ENCODE measurements around the gene LRP3.

LRP3 gene

DNA sequence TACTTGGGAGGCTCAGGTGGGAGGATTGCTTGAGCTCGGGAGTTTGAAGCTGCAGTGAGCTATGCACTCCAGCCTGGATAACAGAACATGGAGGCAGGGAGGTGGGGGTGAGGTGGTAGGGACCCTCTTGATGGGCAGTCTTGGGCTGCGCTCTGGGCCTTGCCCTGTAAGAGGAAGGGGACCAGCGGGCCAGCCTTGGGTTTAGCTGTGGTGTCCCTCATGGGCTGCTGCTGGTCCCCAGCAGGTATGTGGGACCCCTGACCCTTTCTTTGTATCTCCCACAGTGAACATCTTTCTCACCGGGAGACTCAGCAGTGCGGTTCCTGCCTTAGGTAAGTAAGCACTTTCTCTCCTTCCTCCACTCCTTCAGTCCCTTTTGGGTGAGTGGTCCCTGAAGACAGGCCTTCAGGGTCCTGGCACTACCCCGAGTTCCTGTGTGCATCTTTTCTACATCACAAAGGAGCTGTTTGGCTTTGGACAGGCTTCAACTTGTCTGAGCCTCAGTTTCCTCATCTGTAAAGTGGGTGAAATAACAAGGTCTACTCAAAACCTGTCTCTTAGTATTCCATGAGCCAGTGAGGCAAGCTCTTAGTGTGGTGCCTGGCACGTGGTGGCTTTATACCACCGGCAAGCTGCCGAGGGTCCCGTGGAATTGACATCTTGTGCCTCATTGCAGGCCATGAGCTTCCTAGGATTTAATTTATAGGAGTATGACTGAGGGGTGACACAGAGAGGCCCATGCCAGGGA lies 2.5 kb downstream of the LRP3 start:
- Histone ChIP-seq H3K9me3 (ENCODE audit: low read length) (no peaks in the 10 kb centered on the region), H3K36me3 (ENCODE audit: insufficient read depth, low read length) (no peaks in the 10 kb centered on the region), H3K9ac (ENCODE audit: low read length) (no peak overlapping the region), H3K27me3 (ENCODE audit: control insufficient read depth in 1 of 2, insufficient read depth in 2 of 2, low read length in 2 of 2) (no peaks in the 10 kb centered on the region), H3K27ac (ENCODE audit: low read depth, low read length) (no peak overlapping the region), H3K4me1 (ENCODE audit: insufficient read depth, low read length) (peaks cover 15% of the 10 kb centered on the region), H3K4me3 (ENCODE audit: low read depth in 1 of 2, low read length in 2 of 2) (no peak overlapping the region)

DNA sequence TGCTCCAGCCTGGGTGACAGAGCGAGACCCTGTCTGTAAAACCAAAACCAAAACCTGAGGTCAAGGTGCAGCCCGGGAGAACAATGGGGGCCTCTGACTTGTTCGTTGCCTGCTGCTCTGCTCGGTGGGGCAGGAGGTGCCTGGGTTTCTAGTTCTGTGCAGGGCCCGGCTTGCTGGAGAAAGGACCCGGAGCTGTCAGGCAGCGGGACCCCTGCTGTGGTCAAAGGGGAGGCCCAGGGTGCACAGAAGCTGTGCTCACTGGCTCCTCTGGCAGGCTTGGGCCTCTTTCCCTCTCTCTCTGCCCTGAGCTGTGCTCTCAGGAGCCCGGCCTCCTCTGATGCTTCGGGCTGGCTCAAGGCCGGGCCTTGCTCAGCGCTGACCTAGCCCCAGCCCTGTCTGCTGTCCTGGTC lies 3.5 kb downstream of the LRP3 start:
- H3K36me3 ChIP-seq (ENCODE audit: insufficient read depth, low read length): peaks cover 3% of the 10 kb centered on the region
- H3K9ac ChIP-seq (ENCODE audit: low read length): no peak overlapping the region
- no peaks in the 10 kb centered on the region for H3K27me3 ChIP-seq (ENCODE audit: control insufficient read depth in 1 of 2, insufficient read depth in 2 of 2, low read length in 2 of 2)
- H3K9me3 ChIP-seq (ENCODE audit: low read length): no peaks in the 10 kb centered on the region
- H3K4me1 ChIP-seq (ENCODE audit: insufficient read depth, low read length): peaks cover 15% of the 10 kb centered on the region
- no peak overlapping the region for H3K27ac ChIP-seq (ENCODE audit: low read depth, low read length)
- H3K4me3 ChIP-seq (ENCODE audit: low read depth in 1 of 2, low read length in 2 of 2): no peak overlapping the region

- Histone ChIP-seq H3K36me3 (ENCODE audit: insufficient read depth, low read length) (peaks cover 8% of the 10 kb centered on the region), H3K9ac (ENCODE audit: low read length) (no peak overlapping the region)
Observed at GRCh38 chr19:33198169-33198568, 4.0 kb downstream of the LRP3 start.

GRCh38 chr19:33199441-33200265 lies 5.5 kb downstream of the LRP3 start:
- Histone ChIP-seq H3K27me3 (ENCODE audit: control insufficient read depth in 1 of 2, insufficient read depth in 2 of 2, low read length in 2 of 2) (no peaks in the 10 kb centered on the region), H3K9ac (ENCODE audit: low read length) (no peak overlapping the region), H3K36me3 (ENCODE audit: insufficient read depth, low read length) (peaks cover 9% of the 10 kb centered on the region), H3K9me3 (ENCODE audit: low read length) (no peaks in the 10 kb centered on the region), H3K4me3 (ENCODE audit: low read depth in 1 of 2, low read length in 2 of 2) (no peak overlapping the region), H3K4me1 (ENCODE audit: insufficient read depth, low read length) (peaks cover 11% of the 10 kb centered on the region), H3K27ac (ENCODE audit: low read depth, low read length) (no peak overlapping the region)

More at GRCh38 chr19:33198169-33198568, 4.0 kb downstream of the LRP3 start:
- H3K27me3 ChIP-seq (ENCODE audit: control insufficient read depth in 1 of 2, insufficient read depth in 2 of 2, low read length in 2 of 2): no peaks in the 10 kb centered on the region
- no peaks in the 10 kb centered on the region for H3K9me3 ChIP-seq (ENCODE audit: low read length)
- H3K4me3 ChIP-seq (ENCODE audit: low read depth in 1 of 2, low read length in 2 of 2): no peak overlapping the region
- peaks cover 15% of the 10 kb centered on the region for H3K4me1 ChIP-seq (ENCODE audit: insufficient read depth, low read length)
- H3K27ac ChIP-seq (ENCODE audit: low read depth, low read length): no peak overlapping the region

- peaks cover 9% of the 10 kb centered on the region for H3K36me3 ChIP-seq (ENCODE audit: insufficient read depth, low read length)
Observed at GRCh38 chr19:33201473-33201872, 7.3 kb downstream of the LRP3 start.

GRCh38 chr19:33201886-33202545 lies 7.9 kb downstream of the LRP3 start:
- H3K9me3 ChIP-seq (ENCODE audit: low read length): no peaks in the 10 kb centered on the region
- H3K9ac ChIP-seq (ENCODE audit: low read length): no peak overlapping the region
- no peak overlapping the region for H3K27ac ChIP-seq (ENCODE audit: low read depth, low read length)
- H3K4me1 ChIP-seq (ENCODE audit: insufficient read depth, low read length): no peaks in the 10 kb centered on the region
- peaks cover 9% of the 10 kb centered on the region for H3K36me3 ChIP-seq (ENCODE audit: insufficient read depth, low read length)
- no peak overlapping the region for H3K4me3 ChIP-seq (ENCODE audit: low read depth in 1 of 2, low read length in 2 of 2)
- H3K27me3 ChIP-seq (ENCODE audit: control insufficient read depth in 1 of 2, insufficient read depth in 2 of 2, low read length in 2 of 2): no peaks in the 10 kb centered on the region

More at GRCh38 chr19:33201473-33201872, 7.3 kb downstream of the LRP3 start:
- H3K27ac ChIP-seq (ENCODE audit: low read depth, low read length): no peak overlapping the region
- H3K9me3 ChIP-seq (ENCODE audit: low read length): no peaks in the 10 kb centered on the region
- no peaks in the 10 kb centered on the region for H3K4me1 ChIP-seq (ENCODE audit: insufficient read depth, low read length)
- H3K9ac ChIP-seq (ENCODE audit: low read length): no peak overlapping the region
- no peaks in the 10 kb centered on the region for H3K27me3 ChIP-seq (ENCODE audit: control insufficient read depth in 1 of 2, insufficient read depth in 2 of 2, low read length in 2 of 2)
- H3K4me3 ChIP-seq (ENCODE audit: low read depth in 1 of 2, low read length in 2 of 2): no peak overlapping the region

GRCh38 chr19:33202546-33203507 lies 8.7 kb downstream of the LRP3 start:
- Histone ChIP-seq H3K27me3 (ENCODE audit: control insufficient read depth in 1 of 2, insufficient read depth in 2 of 2, low read length in 2 of 2) (no peaks in the 10 kb centered on the region), H3K36me3 (ENCODE audit: insufficient read depth, low read length) (peaks cover 9% of the 10 kb centered on the region), H3K4me3 (ENCODE audit: low read depth in 1 of 2, low read length in 2 of 2) (no peak overlapping the region), H3K27ac (ENCODE audit: low read depth, low read length) (no peak overlapping the region), H3K9me3 (ENCODE audit: low read length) (no peaks in the 10 kb centered on the region), H3K4me1 (ENCODE audit: insufficient read depth, low read length) (no peaks in the 10 kb centered on the region), H3K9ac (ENCODE audit: low read length) (no peak overlapping the region)

DNA sequence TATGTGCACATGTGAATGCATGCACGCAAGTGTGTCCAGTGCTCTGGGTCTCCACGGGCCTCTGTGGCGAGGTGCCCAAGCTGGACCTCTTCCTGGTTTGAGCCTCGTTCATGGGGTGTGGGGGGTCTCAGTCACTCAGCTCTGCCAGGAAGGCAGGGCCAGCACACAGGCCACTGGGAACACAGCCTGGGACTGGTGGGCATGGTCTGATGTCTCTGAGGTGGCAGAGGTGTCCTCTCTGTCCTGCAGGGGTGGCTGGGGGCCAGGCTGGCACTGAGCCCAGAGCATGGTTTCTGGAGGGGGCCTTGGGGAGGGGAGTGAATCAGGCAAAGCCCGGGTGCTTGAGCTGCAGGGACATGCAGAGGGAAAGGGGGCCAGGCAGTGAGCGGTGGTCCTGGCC lies 9.4 kb downstream of the LRP3 start:
- no peak overlapping the region for H3K27ac ChIP-seq (ENCODE audit: low read depth, low read length)
- no peaks in the 10 kb centered on the region for H3K27me3 ChIP-seq (ENCODE audit: control insufficient read depth in 1 of 2, insufficient read depth in 2 of 2, low read length in 2 of 2)
- H3K36me3 ChIP-seq (ENCODE audit: insufficient read depth, low read length): peaks cover 9% of the 10 kb centered on the region
- no peaks in the 10 kb centered on the region for H3K4me1 ChIP-seq (ENCODE audit: insufficient read depth, low read length)
- no peak overlapping the region for H3K9ac ChIP-seq (ENCODE audit: low read length)
- no peak overlapping the region for H3K4me3 ChIP-seq (ENCODE audit: low read depth in 1 of 2, low read length in 2 of 2)
- H3K9me3 ChIP-seq (ENCODE audit: low read length): no peaks in the 10 kb centered on the region

GRCh38 chr19:33204136-33204973 lies 10.2 kb downstream of the LRP3 start:
- no peak overlapping the region for H3K9ac ChIP-seq (ENCODE audit: low read length)
- no peaks in the 10 kb centered on the region for H3K4me1 ChIP-seq (ENCODE audit: insufficient read depth, low read length)
- no peaks in the 10 kb centered on the region for H3K9me3 ChIP-seq (ENCODE audit: low read length)
- peaks cover 9% of the 10 kb centered on the region for H3K36me3 ChIP-seq (ENCODE audit: insufficient read depth, low read length)
- no peak overlapping the region for H3K4me3 ChIP-seq (ENCODE audit: low read depth in 1 of 2, low read length in 2 of 2)
- H3K27ac ChIP-seq (ENCODE audit: low read depth, low read length): no peak overlapping the region
- H3K27me3 ChIP-seq (ENCODE audit: control insufficient read depth in 1 of 2, insufficient read depth in 2 of 2, low read length in 2 of 2): no peaks in the 10 kb centered on the region

DNA sequence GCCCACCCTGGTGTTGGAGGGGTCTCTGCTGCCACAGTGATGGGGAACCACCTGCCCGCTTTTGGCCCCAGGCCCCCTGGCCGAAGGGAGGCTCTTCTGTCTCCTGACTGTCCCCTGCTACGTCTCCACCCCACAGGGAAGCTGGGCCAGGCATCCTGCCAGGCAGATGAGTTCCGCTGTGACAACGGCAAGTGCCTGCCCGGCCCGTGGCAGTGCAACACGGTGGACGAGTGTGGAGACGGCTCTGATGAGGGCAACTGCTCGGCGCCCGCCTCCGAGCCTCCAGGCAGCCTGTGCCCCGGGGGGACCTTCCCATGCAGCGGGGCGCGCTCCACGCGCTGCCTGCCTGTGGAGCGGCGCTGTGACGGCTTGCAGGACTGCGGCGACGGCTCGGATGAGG lies 11.0 kb downstream of the LRP3 start:
- no peaks in the 10 kb centered on the region for H3K9me3 ChIP-seq (ENCODE audit: low read length)
- H3K27ac ChIP-seq (ENCODE audit: low read depth, low read length): no peak overlapping the region
- H3K4me3 ChIP-seq (ENCODE audit: low read depth in 1 of 2, low read length in 2 of 2): no peak overlapping the region
- no peaks in the 10 kb centered on the region for H3K27me3 ChIP-seq (ENCODE audit: control insufficient read depth in 1 of 2, insufficient read depth in 2 of 2, low read length in 2 of 2)
- no peak overlapping the region for H3K9ac ChIP-seq (ENCODE audit: low read length)
- peaks cover 9% of the 10 kb centered on the region for H3K36me3 ChIP-seq (ENCODE audit: insufficient read depth, low read length)
- H3K4me1 ChIP-seq (ENCODE audit: insufficient read depth, low read length): no peaks in the 10 kb centered on the region

All from muscle layer of colon (tissue), 2 donors.